Endothelial cell of umbilical vein (primary cell): ENCODE results near the gene H1-8. TPM values are rescaled to one million over a fixed set of nuclear protein-coding genes. Genes with fewer than 3 reads are reported as not detected.

Experiments
- BruUV-seq: library from RNA; stranded (reverse); fragments of 400-500 nt; replicated peaks from 2 replicates; lab custom pipeline; 2021; lab: Mats Ljungman, UMichigan
- CTCF ChIA-PET: fragments of 300-600, 350-600 bp; sonication (Branson Sonifier 250); formaldehyde crosslinking; loops from one replicate; lab custom pipeline; 2021; ENCODE audit warnings: antibody characterized with exemption, inconsistent platforms; lab: Charles Lee
- POLR2A ChIA-PET: fragments of 300-600, 350-600 bp; sonication (Branson Sonifier 250); formaldehyde crosslinking; loops from one replicate; lab custom pipeline; 2021; ENCODE audit warnings: antibody characterized with exemption, inconsistent platforms; lab: Charles Lee
- DNase-seq: peaks from one replicate; pipeline ENCODE4 v3.0.0-alpha.2; 2011; ENCODE audit warnings: low read depth, low spot score
- FAIRE-seq: peaks from 2 replicates; lab custom pipeline; 2011; peaks lifted over from hg19 to GRCh38; lab: Jason Lieb, UNC
- H2AFZ ChIP-seq: 2 replicates; pipeline ENCODE4 v1.6.0; 2012; ENCODE audit warnings: low read depth, low read length, control low read depth, inconsistent platforms
- H3K27ac ChIP-seq: 2 replicates; pipeline ENCODE4 v1.5.1; 2011; ENCODE audit warnings: low read depth, mild to moderate bottlenecking, control low read depth, low read length, moderate library complexity; ENCODE audit not compliant: insufficient read depth
- H3K27me3 ChIP-seq, 2 experiments: 2 replicates each; pipeline versions ENCODE4 v1.6.0 to v1.6.1; 2011; ENCODE audit warnings: low read length in 2 of 2, mixed read lengths in 1 of 2; ENCODE audit not compliant: control insufficient read depth in 2 of 2, insufficient read depth in 2 of 2
- H3K36me3 ChIP-seq, 2 experiments: 2 replicates in 1 of 2; 3 replicates in 1 of 2; pipeline ENCODE4 v1.5.1; 2011; ENCODE audit warnings: low read length in 2 of 2, mild to moderate bottlenecking in 1 of 2, moderate library complexity in 1 of 2; ENCODE audit not compliant: control insufficient read depth in 2 of 2, insufficient read depth in 2 of 2; ENCODE audit errors: extremely low read depth in 1 of 2
- H3K4me1 ChIP-seq: 3 replicates; pipeline ENCODE4 v1.5.1; 2011; ENCODE audit warnings: mild to moderate bottlenecking, low read length; ENCODE audit not compliant: control insufficient read depth, insufficient read depth; ENCODE audit errors: extremely low read depth
- H3K4me2 ChIP-seq: 2 replicates; pipeline ENCODE4 v1.6.1; 2011; ENCODE audit warnings: low read length, control low read depth, mixed read lengths; ENCODE audit not compliant: insufficient read depth
- H3K4me3 ChIP-seq, 3 experiments: fragments of 200-600 bp in 1 of 3; sonication (generic), shearing (Covaris generic) in 1 of 3; replicated peaks in 1 of 3; 2 replicates each; pipeline ENCODE4 v1.5.1; 2011 to 2016; ENCODE audit warnings: control low read depth in 3 of 3, low read length in 3 of 3, mild to moderate bottlenecking in 2 of 3, inconsistent platforms in 1 of 3, low read depth in 1 of 3, moderate library complexity in 1 of 3; ENCODE audit not compliant: insufficient read depth in 1 of 3
- H3K79me2 ChIP-seq: 2 replicates; pipeline ENCODE4 v1.6.0; 2012; ENCODE audit warnings: low read length, inconsistent platforms; ENCODE audit not compliant: control insufficient read depth, insufficient read depth
- H3K9ac ChIP-seq: replicated peaks from 2 replicates; pipeline ENCODE3; 2011; ENCODE audit warnings: low read length, control low read depth; ENCODE audit not compliant: insufficient read depth; ENCODE audit errors: extremely low read depth
- H3K9me1 ChIP-seq: replicated peaks from 3 replicates; pipeline ENCODE4 v1.6.0; 2011; ENCODE audit warnings: mild to moderate bottlenecking, low read length; ENCODE audit not compliant: control insufficient read depth, insufficient read depth; ENCODE audit errors: extremely low read depth
- H3K9me3 ChIP-seq: replicated peaks from 2 replicates; pipeline ENCODE4 v1.5.1; 2012; ENCODE audit warnings: low read length, inconsistent platforms; ENCODE audit not compliant: control insufficient read depth, insufficient read depth
- H4K20me1 ChIP-seq: replicated peaks from 2 replicates; pipeline ENCODE3; 2011; ENCODE audit warnings: mild to moderate bottlenecking, low read length; ENCODE audit not compliant: control insufficient read depth, insufficient read depth; ENCODE audit errors: extremely low read depth
- CTCF ChIP-seq, 2 donors: IDR thresholded peaks; 1 replicate in 1 of 2; 2 replicates in 1 of 2; pipeline ENCODE4 v1.5.1; 2011; ENCODE audit warnings: low read length in 2 of 2, mild to moderate bottlenecking in 2 of 2, moderate library complexity in 2 of 2, control low read depth in 1 of 2, inconsistent platforms in 1 of 2, low read depth in 1 of 2; ENCODE audit not compliant: insufficient read depth in 1 of 2; ENCODE audit errors: extremely low read depth in 1 of 2
- EZH2 ChIP-seq: IDR thresholded peaks from 2 replicates; pipeline ENCODE4 v1.6.1; 2012; ENCODE audit warnings: borderline replicate concordance, low read depth, mild to moderate bottlenecking, moderate library complexity, low read length, inconsistent platforms; ENCODE audit not compliant: severe bottlenecking
- GATA2 ChIP-seq: IDR thresholded peaks from 2 replicates; pipeline ENCODE4 v1.7.0; 2011; ENCODE audit warnings: low read depth, mild to moderate bottlenecking, moderate library complexity, mixed read lengths, low read length; ENCODE audit not compliant: insufficient read length, insufficient read depth
- JUN ChIP-seq: IDR thresholded peaks from 2 replicates; pipeline ENCODE4 v1.6.1; 2011; ENCODE audit warnings: borderline replicate concordance, low read depth; ENCODE audit not compliant: insufficient read length, insufficient read depth
- MAX ChIP-seq: IDR thresholded peaks from 2 replicates; pipeline ENCODE4 v1.6.1; 2011; ENCODE audit not compliant: insufficient read depth, insufficient read length
- POLR2A ChIP-seq: IDR thresholded peaks from 2 replicates; pipeline ENCODE4 v1.6.1; 2012; ENCODE audit warnings: low read depth, mild to moderate bottlenecking, control low read depth, low read length
- dilution Hi-C: fragments of 300-500 bp; cut with MboI; formaldehyde crosslinking; loops from one replicate; pipeline ENCODE4 v1.15.0; 2019; ENCODE audit warnings: low sequenced_read_pairs; ENCODE audit not compliant: extremely low pct_ligation_motif_present
- intact Hi-C: fragments of 100-400 bp; cut with micrococcal nuclease; formaldehyde crosslinking; loops from one replicate; pipeline ENCODE4 v1.10.0; 2022
- polyA plus RNA-seq, 4 experiments: library from polyadenylated mRNA; depleted of rRNA in 3 of 4; stranded (reverse) in 3 of 4; unstranded in 1 of 4; fragments of >200 nt; gene quantifications; 2 replicates each; pipeline versions ENCODE4 v1.2.1 to v1.2.3, GENCODE V29; 2011 to 2012; ENCODE audit warnings: missing spikeins in 1 of 4
- total RNA-seq: library from RNA; stranded (reverse); gene quantifications from 2 replicates; pipeline ENCODE4 v1.2.3, GENCODE V29; 2021

H1-8 gene
- total and polyA plus RNA-seq, 2 donors (not counting 3 experiments of a cell fraction or from before 2014, with no cell fraction given) = not detected

- no peak for TF ChIP-seq GATA2
- no peak for TF ChIP-seq JUN
- TF ChIP-seq MAX = no peak
- TF ChIP-seq EZH2 = no peak
- TF ChIP-seq CTCF (IDR thresholded peaks at IDR 0.05; ENCODE audit: extremely low read depth in 1 of 2, insufficient read depth in 1 of 2, low read depth in 1 of 2, low read length in 2 of 2) = peak; percentile 16 to 26
- no peak for TF ChIP-seq POLR2A
- H3K27ac ChIP-seq = peak overlapping the region; percentile 91
- DNase-seq (no peak), FAIRE-seq (no peak)
- peaks cover 99% of the 10 kb centered on the region for H3K79me2 ChIP-seq
- H2AFZ ChIP-seq = no peak overlapping the region
- H4K20me1 ChIP-seq = no peaks in the 10 kb centered on the region
- no TSS peak for BruUV-seq
- peaks cover 0 to 4% of the 10 kb centered on the region in 2 experiments for H3K36me3 ChIP-seq
- no peaks in the 10 kb centered on the region for H3K9me1 ChIP-seq
- ChIA-PET CTCF (interaction anchor here (1.2 to 4.0 kb wide), 7 partner anchors 11 to 103 kb away, joined by 3 to 33 read pairs (median 4); partner anchors contain the start of gene PLXND1), POLR2A (interaction anchor here (1.2 to 2.8 kb wide), 3 partner anchors 10 to 153 kb away, joined by 3 to 10 read pairs (median 5); partner anchors contain the start of genes IFT122 and MBD4)
- H3K4me2 ChIP-seq = peak overlapping the region; percentile 12
- H3K4me3 ChIP-seq = no peak overlapping the region
- H3K27me3 ChIP-seq = no peaks in the 10 kb centered on the region
- peak overlapping the region; percentile 5 for H3K9ac ChIP-seq
- H3K9me3 ChIP-seq = no peaks in the 10 kb centered on the region
- H3K4me1 ChIP-seq = peaks cover 82% of the 10 kb centered on the region
- intact Hi-C loops (loop anchor here (2.0 kb wide), 1 partner anchor 14 kb away; the partner anchor contains the start of gene PLXND1), dilution Hi-C loops (no loop called here)
These were observed 50.2 kb downstream of the H1-8 start for GRCh38 chr3:129593230-129593594.
